LNCAP (cell line): ENCODE data around the gene H2AZ1.

Experiments used
- TF ChIP-seq, protein P1 (sequence below): fragments of 450-650 bp; IDR thresholded peaks from 2 replicates; pipeline ENCODE4 v1.5.1; 2017; ENCODE audit warnings: mild to moderate bottlenecking

Gene H2AZ1

GRCh38 chr4:99971453-99972111, 21.5 kb upstream of the H2AZ1 start:
- TF ChIP-seq, protein P1, sequence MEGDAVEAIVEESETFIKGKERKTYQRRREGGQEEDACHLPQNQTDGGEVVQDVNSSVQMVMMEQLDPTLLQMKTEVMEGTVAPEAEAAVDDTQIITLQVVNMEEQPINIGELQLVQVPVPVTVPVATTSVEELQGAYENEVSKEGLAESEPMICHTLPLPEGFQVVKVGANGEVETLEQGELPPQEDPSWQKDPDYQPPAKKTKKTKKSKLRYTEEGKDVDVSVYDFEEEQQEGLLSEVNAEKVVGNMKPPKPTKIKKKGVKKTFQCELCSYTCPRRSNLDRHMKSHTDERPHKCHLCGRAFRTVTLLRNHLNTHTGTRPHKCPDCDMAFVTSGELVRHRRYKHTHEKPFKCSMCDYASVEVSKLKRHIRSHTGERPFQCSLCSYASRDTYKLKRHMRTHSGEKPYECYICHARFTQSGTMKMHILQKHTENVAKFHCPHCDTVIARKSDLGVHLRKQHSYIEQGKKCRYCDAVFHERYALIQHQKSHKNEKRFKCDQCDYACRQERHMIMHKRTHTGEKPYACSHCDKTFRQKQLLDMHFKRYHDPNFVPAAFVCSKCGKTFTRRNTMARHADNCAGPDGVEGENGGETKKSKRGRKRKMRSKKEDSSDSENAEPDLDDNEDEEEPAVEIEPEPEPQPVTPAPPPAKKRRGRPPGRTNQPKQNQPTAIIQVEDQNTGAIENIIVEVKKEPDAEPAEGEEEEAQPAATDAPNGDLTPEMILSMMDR, result no peak

DNA sequence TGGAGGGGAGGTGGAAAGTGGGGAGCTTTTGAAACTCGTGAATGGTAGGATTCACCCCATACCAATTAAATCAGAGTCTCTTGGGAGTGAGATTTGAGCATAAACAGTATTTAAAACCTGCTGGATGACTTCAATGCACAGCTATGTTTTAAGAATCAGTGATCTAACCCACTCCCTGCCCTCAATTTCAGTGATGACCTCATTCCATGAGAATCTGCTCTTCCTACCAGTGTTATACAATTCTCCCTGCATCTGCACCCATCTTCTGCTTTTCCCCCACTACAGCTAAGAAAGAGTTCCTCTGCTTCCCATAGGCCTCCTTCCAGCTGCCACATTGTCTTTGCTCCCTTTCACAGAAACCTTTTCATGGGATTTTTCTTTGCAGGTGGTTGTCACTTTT, 18.3 kb upstream of the H2AZ1 start:
- TF ChIP-seq, protein P1, result no peak

GRCh38 chr4:99966692-99967091, 16.6 kb upstream of the H2AZ1 start:
- TF ChIP-seq, protein P1, result no peak

DNA sequence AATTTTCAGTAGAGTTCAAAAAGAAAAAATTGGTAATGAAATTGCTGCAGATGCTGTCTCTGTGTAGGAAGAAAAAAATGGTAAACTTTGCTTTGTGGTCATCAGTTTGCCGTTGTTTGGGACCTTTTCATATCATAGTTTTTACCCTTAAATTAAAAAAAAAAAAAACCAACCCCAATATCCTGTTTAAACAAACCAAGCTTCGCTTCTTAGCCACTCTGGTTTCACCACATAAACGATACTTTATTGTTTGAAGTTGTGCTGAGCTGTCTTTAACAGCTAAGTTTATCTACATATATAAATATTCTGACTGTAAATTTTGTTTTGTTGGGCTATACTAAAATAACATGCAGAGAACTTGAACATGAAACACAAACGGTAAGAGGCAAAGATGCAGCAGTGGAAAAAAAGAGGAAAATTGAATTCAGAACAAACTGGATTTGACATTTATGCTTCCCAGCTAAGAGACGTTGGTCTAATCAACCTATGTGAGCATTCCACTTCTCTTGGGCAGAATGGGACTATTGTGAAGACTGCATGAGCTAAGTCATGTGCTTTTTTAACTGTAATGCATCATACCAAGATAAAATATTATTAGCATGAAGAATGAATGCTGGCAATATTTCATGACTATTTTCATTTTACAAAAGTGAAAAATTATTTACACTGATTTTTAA, 15.7 kb upstream of the H2AZ1 start:
- TF ChIP-seq, protein P1, result no peak

- TF ChIP-seq, protein P1, result no peak
Measured at GRCh38 chr4:99965173-99965572, 15.1 kb upstream of the H2AZ1 start.

GRCh38 chr4:99961711-99962110, 11.6 kb upstream of the H2AZ1 start:
- TF ChIP-seq, protein P1, result no peak

GRCh38 chr4:99960648-99961047, 10.6 kb upstream of the H2AZ1 start:
- TF ChIP-seq, protein P1, result no peak
